ENCODE results near the gene SERTM1.

SERTM1 gene

GRCh38 chr13:36712770-36713169 is 39.0 kb downstream of the SERTM1 start:
- peak; percentile 4 for DNase-seq

GRCh38 chr13:36713887-36714286 is 40.1 kb downstream of the SERTM1 start:
- DNase-seq, result no peak

- no peak for DNase-seq
Observed at GRCh38 chr13:36715841-36716240, 42.0 kb downstream of the SERTM1 start.

- no peak for DNase-seq
Observed at GRCh38 chr13:36717017-36717416, 43.2 kb downstream of the SERTM1 start.

- DNase-seq, result no peak
Observed at GRCh38 chr13:36717966-36718545, 44.2 kb downstream of the SERTM1 start.

- DNase-seq, result no peak
Observed at GRCh38 chr13:36718686-36719085, 44.9 kb downstream of the SERTM1 start.

- DNase-seq, result no peak
Observed at GRCh38 chr13:36724141-36724540, 50.3 kb downstream of the SERTM1 start.

GRCh38 chr13:36725936-36726335 is 52.1 kb downstream of the SERTM1 start:
- no peak for DNase-seq

GRCh38 chr13:36728006-36728405 is 54.2 kb downstream of the SERTM1 start:
- DNase-seq, result no peak

- DNase-seq, result peak; percentile 46
Observed at GRCh38 chr13:36736119-36736726, 62.4 kb downstream of the SERTM1 start.

- DNase-seq, result no peak
Observed at GRCh38 chr13:36737524-36738083, 63.8 kb downstream of the SERTM1 start.

- DNase-seq, result no peak
Observed at GRCh38 chr13:36745436-36745835, 71.6 kb downstream of the SERTM1 start.

GRCh38 chr13:36746051-36746450 is 72.2 kb downstream of the SERTM1 start:
- no peak for DNase-seq

Data from EL (cell line).